ENCODE results near the gene KIAA1217. TPM values are rescaled to one million over a fixed set of nuclear protein-coding genes. Genes with fewer than 3 reads are reported as not detected.

Gene KIAA1217
- total RNA-seq, 3 donors from 2014 or later (not counting 1 experiment from before 2014, with no cell fraction given): not detected

- no peaks in the 10 kb centered on the region for H3K36me3 Mint-ChIP-seq
- ATAC-seq: no peak
- TF ChIP-seq CTCF (IDR thresholded peaks at IDR 0.05): no peak
These were observed 29.7 kb downstream of the KIAA1217 start for GRCh38 chr10:24238519-24239247.

GRCh38 chr10:24239289-24240040 is 30.5 kb downstream of the KIAA1217 start:
- peaks cover 0 to 2% of the 10 kb centered on the region in 2 donors for H3K9me3 Mint-ChIP-seq
- Histone ChIP-seq H3K27me3 (ENCODE audit: control insufficient read depth, insufficient read depth, low read length) (no peaks in the 10 kb centered on the region), H3K36me3 (ENCODE audit: control insufficient read depth, insufficient read depth, low read length) (no peaks in the 10 kb centered on the region), H3K4me1 (ENCODE audit: control insufficient read depth, insufficient read depth, low read length) (no peaks in the 10 kb centered on the region), H3K27ac (ENCODE audit: low read length) (no peak overlapping the region), H3K9me3 (ENCODE audit: control insufficient read depth, insufficient read depth, low read length) (no peaks in the 10 kb centered on the region), H3K4me3 (ENCODE audit: low read length) (no peak overlapping the region)
- H3K27me3 Mint-ChIP-seq (ENCODE audit: low read depth in 2 of 2): peaks cover 5% of the 10 kb centered on the region in 2 donors
- ATAC-seq: no peak
- H3K4me3 Mint-ChIP-seq: no peak overlapping the region
- intact Hi-C loops (cut with micrococcal nuclease): no loop called here
- H3K4me1 Mint-ChIP-seq: no peaks in the 10 kb centered on the region
- H3K36me3 Mint-ChIP-seq: no peaks in the 10 kb centered on the region
- TF ChIP-seq CTCF (IDR thresholded peaks at IDR 0.05): no peak
- WGBS (ENCODE audit: insufficient coverage): 50% methylated on average over 10 of the region's 10 CpGs
- DNase-seq: no peak
- H3K27ac Mint-ChIP-seq: no peak overlapping the region

More at GRCh38 chr10:24238519-24239247, 29.7 kb downstream of the KIAA1217 start:
- intact Hi-C loops (cut with micrococcal nuclease): no loop called here
- no peaks in the 10 kb centered on the region for H3K27me3 ChIP-seq (ENCODE audit: control insufficient read depth, insufficient read depth, low read length)
- H3K4me3 ChIP-seq (ENCODE audit: low read length): no peak overlapping the region
- Mint-ChIP-seq H3K4me3 (no peak overlapping the region), H3K27me3 (ENCODE audit: low read depth in 2 of 2) (peaks cover 5% of the 10 kb centered on the region in 2 donors), H3K9me3 (peaks cover 0 to 2% of the 10 kb centered on the region in 2 donors), H3K4me1 (no peaks in the 10 kb centered on the region), H3K27ac (no peak overlapping the region)
- no peaks in the 10 kb centered on the region for H3K4me1 ChIP-seq (ENCODE audit: control insufficient read depth, insufficient read depth, low read length)
- WGBS (ENCODE audit: insufficient coverage): 48% methylated on average over 12 of the region's 13 CpGs
- no peaks in the 10 kb centered on the region for H3K36me3 ChIP-seq (ENCODE audit: control insufficient read depth, insufficient read depth, low read length)
- no peak overlapping the region for H3K27ac ChIP-seq (ENCODE audit: low read length)
- no peak for DNase-seq
- H3K9me3 ChIP-seq (ENCODE audit: control insufficient read depth, insufficient read depth, low read length): no peaks in the 10 kb centered on the region

- 74% methylated on average over 8 of the region's 8 CpGs for WGBS (ENCODE audit: insufficient coverage)
These were observed 31.3 kb downstream of the KIAA1217 start for GRCh38 chr10:24240041-24240751.

More at GRCh38 chr10:24240041-24240751, 31.3 kb downstream of the KIAA1217 start:
- no peaks in the 10 kb centered on the region for H3K4me1 Mint-ChIP-seq
- no peak overlapping the region for H3K27ac ChIP-seq (ENCODE audit: low read length)
- intact Hi-C loops (cut with micrococcal nuclease): no loop called here
- no peaks in the 10 kb centered on the region for H3K27me3 ChIP-seq (ENCODE audit: control insufficient read depth, insufficient read depth, low read length)
- H3K4me1 ChIP-seq (ENCODE audit: control insufficient read depth, insufficient read depth, low read length): no peaks in the 10 kb centered on the region
- no peak for TF ChIP-seq CTCF (IDR thresholded peaks at IDR 0.05)
- H3K36me3 ChIP-seq (ENCODE audit: control insufficient read depth, insufficient read depth, low read length): no peaks in the 10 kb centered on the region
- peaks cover 0 to 2% of the 10 kb centered on the region in 2 donors for H3K9me3 Mint-ChIP-seq
- DNase-seq (no peak), ATAC-seq (no peak)
- H3K4me3 Mint-ChIP-seq: no peak overlapping the region
- no peaks in the 10 kb centered on the region for H3K9me3 ChIP-seq (ENCODE audit: control insufficient read depth, insufficient read depth, low read length)
- H3K36me3 Mint-ChIP-seq: no peaks in the 10 kb centered on the region
- H3K27ac Mint-ChIP-seq: no peak overlapping the region
- H3K4me3 ChIP-seq (ENCODE audit: low read length): no peak overlapping the region
- peaks cover 5% of the 10 kb centered on the region in 2 donors for H3K27me3 Mint-ChIP-seq (ENCODE audit: low read depth in 2 of 2)
